Measurements from ENCODE around the gene IKZF4. TPM values are rescaled to one million over a fixed set of nuclear protein-coding genes. Genes with fewer than 3 reads are reported as not detected.

Gene IKZF4
- total RNA-seq, 5 donors from 2014 or later (not counting 1 experiment from before 2014, with no cell fraction given) = 6.1 to 14.9 (median 13.2) TPM

- peaks cover 24 to 36% (median 33%) of the 10 kb centered on the region in 3 donors for H3K4me1 Mint-ChIP-seq
- no peak for ATAC-seq (replicated peaks in 1 of 4)
- no peak overlapping the region for H3K27ac ChIP-seq (ENCODE audit: low read length)
Observed at GRCh38 chr12:56028511-56029165, 7.8 kb downstream of the IKZF4 start.

GRCh38 chr12:56029166-56029519 is 8.3 kb downstream of the IKZF4 start:
- Mint-ChIP-seq H3K4me1 (peaks cover 24 to 31% (median 29%) of the 10 kb centered on the region in 3 donors), H3K36me3 (peaks cover 43% of the 10 kb centered on the region), H3K4me3 (no peak overlapping the region), H3K27ac (peak overlapping the region in 1 of 2 donors; percentile 66), H3K9me3 (no peaks in the 10 kb centered on the region), H3K27me3 (no peaks in the 10 kb centered on the region)
- ATAC-seq (replicated peaks in 1 of 4) (no peak), DNase-seq (no peak)
- Histone ChIP-seq H3K9me3 (no peaks in the 10 kb centered on the region), H3K27me3 (replicated peaks in 1 of 2; ENCODE audit: control insufficient read depth in 2 of 2, extremely low read depth in 1 of 2, insufficient read depth in 2 of 2, low read length in 1 of 2) (no peaks in the 10 kb centered on the region), H3K27ac (ENCODE audit: low read length) (no peak overlapping the region), H3K36me3 (ENCODE audit: control insufficient read depth in 2 of 2, extremely low read depth in 1 of 2, insufficient read depth in 1 of 2, low read length in 1 of 2) (peaks cover 0 to 27% of the 10 kb centered on the region in 2 donors), H3K4me3 (ENCODE audit: control insufficient read depth in 1 of 2, extremely low read depth in 1 of 2, low read length in 1 of 2) (no peak overlapping the region), H3K4me1 (ENCODE audit: control insufficient read depth in 1 of 2, extremely low read depth in 1 of 2, insufficient read depth in 2 of 2, low read length in 2 of 2) (peaks cover 15 to 18% of the 10 kb centered on the region in 2 experiments)
- ChIA-PET POLR2A (interaction anchor here in 1 of 2 donors (0.6 kb wide), 2 partner anchors 24 to 33 kb away, joined by 3 to 5 read pairs; no protein-coding TSS in a partner anchor), CTCF (interaction anchor here (0.6 to 3.3 kb wide), 11 partner anchors 9 to 291 kb away, joined by 3 to 15 read pairs (median 4); partner anchors contain the start of gene SUOX (in 1 of the 2))

More at GRCh38 chr12:56028511-56029165, 7.8 kb downstream of the IKZF4 start:
- Histone ChIP-seq H3K36me3 (ENCODE audit: control insufficient read depth in 2 of 2, extremely low read depth in 1 of 2, insufficient read depth in 1 of 2, low read length in 1 of 2) (peaks cover 0 to 27% of the 10 kb centered on the region in 2 donors), H3K27me3 (replicated peaks in 1 of 2; ENCODE audit: control insufficient read depth in 2 of 2, extremely low read depth in 1 of 2, insufficient read depth in 2 of 2, low read length in 1 of 2) (no peaks in the 10 kb centered on the region), H3K4me1 (ENCODE audit: control insufficient read depth in 1 of 2, extremely low read depth in 1 of 2, insufficient read depth in 2 of 2, low read length in 2 of 2) (peaks cover 15 to 18% of the 10 kb centered on the region in 2 experiments), H3K4me3 (ENCODE audit: control insufficient read depth in 1 of 2, extremely low read depth in 1 of 2, low read length in 1 of 2) (no peak overlapping the region), H3K9me3 (no peaks in the 10 kb centered on the region)
- peak overlapping the region in 1 of 2 donors; percentile 66 for H3K27ac Mint-ChIP-seq
- POLR2A ChIA-PET = interaction anchor here in 1 of 2 donors (0.6 to 0.7 kb wide), 3 partner anchors 24 to 1485 kb away, joined by 3 to 9 read pairs (median 5); no protein-coding TSS in a partner anchor
- DNase-seq = no peak
- CTCF ChIA-PET = interaction anchor here (0.6 to 3.3 kb wide), 11 partner anchors 8 to 290 kb away, joined by 3 to 15 read pairs (median 6); no protein-coding TSS in a partner anchor
- H3K36me3 Mint-ChIP-seq = peaks cover 45% of the 10 kb centered on the region
- WGBS (ENCODE audit: insufficient coverage) = no CpG with 5 or more reads among the region's 5 CpGs
- no peak overlapping the region for H3K4me3 Mint-ChIP-seq
- H3K27me3 Mint-ChIP-seq = no peaks in the 10 kb centered on the region
- H3K9me3 Mint-ChIP-seq = no peaks in the 10 kb centered on the region

- ChIA-PET POLR2A (no interaction called here), CTCF (interaction anchor here (0.6 to 3.3 kb wide), 9 partner anchors 11 to 291 kb away, joined by 3 to 15 read pairs (median 4); partner anchors contain the start of gene SUOX (in 1 of the 2))
- H3K36me3 ChIP-seq (ENCODE audit: control insufficient read depth in 2 of 2, extremely low read depth in 1 of 2, insufficient read depth in 1 of 2, low read length in 1 of 2) = peaks cover 0 to 28% of the 10 kb centered on the region in 2 donors
- DNase-seq (peak in 23 of 35 experiments; percentile 7 to 67 (median 33)), ATAC-seq (replicated peaks in 1 of 4) (peak; percentile 36 to 56 (median 44))
- 80% methylated on average over 1 of the region's 6 CpGs for WGBS (ENCODE audit: insufficient coverage)
- H3K9me3 ChIP-seq = no peaks in the 10 kb centered on the region
- Mint-ChIP-seq H3K27me3 (no peaks in the 10 kb centered on the region), H3K4me3 (no peak overlapping the region), H3K27ac (peak overlapping the region in 1 of 2 donors; percentile 5), H3K9me3 (no peaks in the 10 kb centered on the region), H3K36me3 (peaks cover 49% of the 10 kb centered on the region), H3K4me1 (peaks cover 28 to 32% (median 31%) of the 10 kb centered on the region in 3 donors)
- H3K4me3 ChIP-seq (ENCODE audit: control insufficient read depth in 1 of 2, extremely low read depth in 1 of 2, low read length in 1 of 2) = no peak overlapping the region
- no peak overlapping the region for H3K27ac ChIP-seq (ENCODE audit: low read length)
- H3K27me3 ChIP-seq (replicated peaks in 1 of 2; ENCODE audit: control insufficient read depth in 2 of 2, extremely low read depth in 1 of 2, insufficient read depth in 2 of 2, low read length in 1 of 2) = no peaks in the 10 kb centered on the region
- H3K4me1 ChIP-seq (ENCODE audit: control insufficient read depth in 1 of 2, extremely low read depth in 1 of 2, insufficient read depth in 2 of 2, low read length in 2 of 2) = peaks cover 19 to 21% of the 10 kb centered on the region in 2 experiments
Observed at GRCh38 chr12:56029666-56030293, 8.9 kb downstream of the IKZF4 start.

- Mint-ChIP-seq H3K4me3 (peak overlapping the region in 1 of 3 donors; percentile 21), H3K9me3 (no peaks in the 10 kb centered on the region), H3K27me3 (no peaks in the 10 kb centered on the region), H3K36me3 (peaks cover 54% of the 10 kb centered on the region), H3K4me1 (peaks cover 30 to 32% (median 31%) of the 10 kb centered on the region in 3 donors), H3K27ac (peak overlapping the region; percentile 61 to 90)
- Histone ChIP-seq H3K27ac (ENCODE audit: low read length) (no peak overlapping the region), H3K4me3 (ENCODE audit: control insufficient read depth in 1 of 2, extremely low read depth in 1 of 2, low read length in 1 of 2) (no peak overlapping the region), H3K27me3 (replicated peaks in 1 of 2; ENCODE audit: control insufficient read depth in 2 of 2, extremely low read depth in 1 of 2, insufficient read depth in 2 of 2, low read length in 1 of 2) (no peaks in the 10 kb centered on the region), H3K4me1 (ENCODE audit: control insufficient read depth in 1 of 2, extremely low read depth in 1 of 2, insufficient read depth in 2 of 2, low read length in 2 of 2) (peaks cover 21 to 31% of the 10 kb centered on the region in 2 experiments), H3K36me3 (ENCODE audit: control insufficient read depth in 2 of 2, extremely low read depth in 1 of 2, insufficient read depth in 1 of 2, low read length in 1 of 2) (peaks cover 0 to 25% of the 10 kb centered on the region in 2 donors), H3K9me3 (no peaks in the 10 kb centered on the region)
- peak in 5 of 35 experiments; percentile 8 to 56 (median 24) for DNase-seq
- ChIA-PET CTCF (no interaction called here), POLR2A (no interaction called here)
- peak; percentile 70 to 77 (median 72) for ATAC-seq (replicated peaks in 1 of 4)
- WGBS (ENCODE audit: insufficient coverage) = no CpG with 5 or more reads among the region's 1 CpG
Observed at GRCh38 chr12:56031987-56032386, 11.1 kb downstream of the IKZF4 start.

- Histone ChIP-seq H3K36me3 (ENCODE audit: control insufficient read depth in 2 of 2, extremely low read depth in 1 of 2, insufficient read depth in 1 of 2, low read length in 1 of 2) (peaks cover 0 to 18% of the 10 kb centered on the region in 2 donors), H3K27me3 (replicated peaks in 1 of 2; ENCODE audit: control insufficient read depth in 2 of 2, extremely low read depth in 1 of 2, insufficient read depth in 2 of 2, low read length in 1 of 2) (no peaks in the 10 kb centered on the region), H3K4me3 (ENCODE audit: control insufficient read depth in 1 of 2, extremely low read depth in 1 of 2, low read length in 1 of 2) (no peak overlapping the region), H3K27ac (ENCODE audit: low read length) (no peak overlapping the region), H3K9me3 (no peaks in the 10 kb centered on the region), H3K4me1 (ENCODE audit: control insufficient read depth in 1 of 2, extremely low read depth in 1 of 2, insufficient read depth in 2 of 2, low read length in 2 of 2) (peaks cover 22 to 39% of the 10 kb centered on the region in 2 experiments)
- DNase-seq = peak in 14 of 35 experiments; percentile 2 to 66 (median 17)
- peaks cover 38% of the 10 kb centered on the region for H3K36me3 Mint-ChIP-seq
- peak in 2 of 4 experiments; percentile 30 to 79 for ATAC-seq (replicated peaks in 1 of 4)
- no peaks in the 10 kb centered on the region for H3K27me3 Mint-ChIP-seq
- ChIA-PET POLR2A (no interaction called here), CTCF (interaction anchor here in 1 of 2 donors (0.6 kb wide), 1 partner anchor 27 kb away, joined by 3 read pairs; no protein-coding TSS in a partner anchor)
- H3K4me1 Mint-ChIP-seq = peaks cover 22 to 31% (median 31%) of the 10 kb centered on the region in 3 donors
- H3K9me3 Mint-ChIP-seq = no peaks in the 10 kb centered on the region
- WGBS (ENCODE audit: insufficient coverage) = 56% methylated on average over 14 of the region's 21 CpGs
- peak overlapping the region in 1 of 2 donors; percentile 68 for H3K27ac Mint-ChIP-seq
- H3K4me3 Mint-ChIP-seq = no peak overlapping the region
Observed at GRCh38 chr12:56034586-56035332, 13.9 kb downstream of the IKZF4 start.

All from T-cell (primary cell).